Spleen (tissue), 11 donors: ENCODE data around the gene CEP112. TPM values are rescaled to one million over a fixed set of nuclear protein-coding genes. Genes with fewer than 3 reads are reported as not detected.

ENCODE experiments used
- DNase-seq: peaks from one replicate; pipeline ENCODE4 v3.0.0-alpha.2; 2020
- H3K27ac ChIP-seq, 8 donors: fragments of 200-600 bp; sonication (generic) in 7 of 8; 1 replicate in 4 of 8; 2 replicates in 4 of 8; pipeline versions ENCODE4 v1.5.0 to v1.8.0; 2016 to 2021; ENCODE audit warnings: inconsistent platforms in 4 of 8, mild to moderate bottlenecking in 4 of 8, moderate library complexity in 1 of 8
- H3K27me3 ChIP-seq, 7 donors: fragments of 200-600 bp; sonication (generic) in 6 of 7; replicated peaks in 1 of 7; 1 replicate in 4 of 7; 2 replicates in 3 of 7; pipeline versions ENCODE4 v1.5.0 to v1.8.0; 2016 to 2021; ENCODE audit warnings: inconsistent platforms in 3 of 7, mild to moderate bottlenecking in 1 of 7
- H3K36me3 ChIP-seq, 6 donors: fragments of 200-600 bp; sonication (generic) in 5 of 6; 1 replicate in 4 of 6; 2 replicates in 2 of 6; pipeline versions ENCODE4 v1.5.0 to v1.8.0; 2016 to 2021; ENCODE audit warnings: inconsistent platforms in 2 of 6
- H3K4me1 ChIP-seq, 6 donors: fragments of 200-600 bp; sonication (generic) in 5 of 6; 1 replicate in 3 of 6; 2 replicates in 3 of 6; pipeline versions ENCODE4 v1.5.0 to v1.8.0; 2016 to 2021; ENCODE audit warnings: inconsistent platforms in 3 of 6
- H3K4me3 ChIP-seq, 8 donors: fragments of 200-600 bp; sonication (generic) in 7 of 8; 1 replicate in 4 of 8; 2 replicates in 4 of 8; pipeline versions ENCODE4 v1.5.0 to v1.8.0; 2016 to 2021; ENCODE audit warnings: inconsistent platforms in 4 of 8, mild to moderate bottlenecking in 4 of 8, moderate library complexity in 2 of 8
- H3K9me3 ChIP-seq, 8 donors: fragments of 200-600 bp; sonication (generic) in 7 of 8; 1 replicate in 4 of 8; 2 replicates in 4 of 8; pipeline versions ENCODE4 v1.5.0 to v1.8.0; 2016 to 2021; ENCODE audit warnings: inconsistent platforms in 4 of 8
- POLR2A ChIP-seq, 3 donors: fragments of 450-650 bp; IDR thresholded peaks; one replicate each; pipeline ENCODE4 v1.5.1; 2017; ENCODE audit warnings: antibody characterized with exemption in 3 of 3, mild to moderate bottlenecking in 1 of 3
- POLR2AphosphoS5 ChIP-seq, 3 donors: sonication (generic); formaldehyde crosslinking; IDR thresholded peaks; one replicate each; pipeline ENCODE4 v1.5.1; 2017; ENCODE audit warnings: antibody characterized with exemption in 3 of 3
- WGBS, 5 donors: extraction: QIAGEN DNeasy Blood & Tissue Kit in 3 of 5; methylation state at CpG; one replicate each; pipeline versions ENCODE4 v1.1.5 to v1.1.7; 2013 to 2018; 5-methylcytosine and 5-hydroxymethylcytosine counted together
- intact Hi-C: fragments of 100-400 bp; cut with DNase I; formaldehyde crosslinking; loops from one replicate; pipeline ENCODE4 v1.15.0; 2023; ENCODE audit warnings: low total_unique reads
- polyA plus RNA-seq, 3 donors: library from polyadenylated mRNA; stranded (reverse); fragments of 200-250 nt; gene quantifications; one replicate each; pipeline ENCODE4 v1.2.1, GENCODE V29; 2013
- total RNA-seq, 7 donors: library from RNA; depleted of rRNA in 3 of 7; stranded (reverse); fragments of >200 nt in 3 of 7; fragmentation: NEBNext Ultra II Directional in 4 of 7; extraction: Animal tissue kit (Norgen Biotek cat#: 25700) in 4 of 7; gene quantifications; one replicate each; pipeline versions ENCODE4 v1.1.0 to v1.2.1, GENCODE V29; 2016 to 2021
- TF ChIP-seq, protein P1 (sequence below), 11 experiments: fragments of 200-600 bp in 7 of 11; fragments of 450-650 bp in 4 of 11; sonication (generic) in 4 of 11; IDR thresholded peaks in 8 of 11; conservative IDR thresholded peaks in 3 of 11; 1 replicate in 7 of 11; 2 replicates in 4 of 11; pipeline versions ENCODE4 v1.4.0 to v1.8.0; 2016 to 2021; ENCODE audit warnings: antibody characterized with exemption in 11 of 11, inconsistent platforms in 4 of 11, mild to moderate bottlenecking in 1 of 11
- donor health status: healthy with polysubstance abuse.
- donor health status: DM: no; HTN: no; CAD: no; lungs with moderate emphysema.
- donor health status: DM: no; HTN: no; CAD: no.
- donor health status: Bipolar disorder and iron deficiency.
- donor health status: healthy.
- donor health status: DM: no; HTN: no; CAD: no.
- donor health status: DM: yes; HTN: yes; CAD: no.

CEP112 gene
- total and polyA plus RNA-seq, 10 donors: 3.1 to 31.0 (median 16.8) TPM

DNA sequence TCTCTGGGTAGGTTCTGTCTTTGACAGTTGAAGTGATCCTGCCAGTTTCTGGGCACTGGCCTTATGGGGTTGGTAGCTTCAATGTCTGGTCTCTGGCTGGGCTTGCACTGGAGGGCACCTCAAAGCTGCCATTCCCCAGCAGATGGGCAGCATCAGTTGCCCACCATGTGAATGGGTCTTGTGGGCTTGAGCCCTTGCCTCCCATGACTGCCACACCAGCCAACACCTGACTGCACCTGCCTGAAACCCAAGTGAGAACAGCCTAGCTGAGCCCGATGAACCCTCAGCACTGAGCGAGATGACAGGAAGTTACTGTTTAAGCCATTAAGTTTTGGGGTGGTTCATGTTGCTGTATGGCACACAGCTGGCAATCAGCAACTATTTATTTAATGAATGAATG is 561.4 kb downstream of the CEP112 start:
- Histone ChIP-seq H3K9me3 (no peaks in the 10 kb centered on the region), H3K36me3 (no peaks in the 10 kb centered on the region), H3K27me3 (no peaks in the 10 kb centered on the region), H3K4me3 (no peak overlapping the region), H3K4me1 (no peaks in the 10 kb centered on the region), H3K27ac (no peak overlapping the region)
- WGBS, 5 donors: 92 to 100% (median 96%) methylated on average over 2 of the region's 2 CpGs
- TF ChIP-seq POLR2AphosphoS5 (IDR thresholded peaks at IDR 0.05) (no peak), POLR2A (IDR thresholded peaks at IDR 0.05) (no peak)
- TF ChIP-seq, protein P1, sequence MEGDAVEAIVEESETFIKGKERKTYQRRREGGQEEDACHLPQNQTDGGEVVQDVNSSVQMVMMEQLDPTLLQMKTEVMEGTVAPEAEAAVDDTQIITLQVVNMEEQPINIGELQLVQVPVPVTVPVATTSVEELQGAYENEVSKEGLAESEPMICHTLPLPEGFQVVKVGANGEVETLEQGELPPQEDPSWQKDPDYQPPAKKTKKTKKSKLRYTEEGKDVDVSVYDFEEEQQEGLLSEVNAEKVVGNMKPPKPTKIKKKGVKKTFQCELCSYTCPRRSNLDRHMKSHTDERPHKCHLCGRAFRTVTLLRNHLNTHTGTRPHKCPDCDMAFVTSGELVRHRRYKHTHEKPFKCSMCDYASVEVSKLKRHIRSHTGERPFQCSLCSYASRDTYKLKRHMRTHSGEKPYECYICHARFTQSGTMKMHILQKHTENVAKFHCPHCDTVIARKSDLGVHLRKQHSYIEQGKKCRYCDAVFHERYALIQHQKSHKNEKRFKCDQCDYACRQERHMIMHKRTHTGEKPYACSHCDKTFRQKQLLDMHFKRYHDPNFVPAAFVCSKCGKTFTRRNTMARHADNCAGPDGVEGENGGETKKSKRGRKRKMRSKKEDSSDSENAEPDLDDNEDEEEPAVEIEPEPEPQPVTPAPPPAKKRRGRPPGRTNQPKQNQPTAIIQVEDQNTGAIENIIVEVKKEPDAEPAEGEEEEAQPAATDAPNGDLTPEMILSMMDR (IDR thresholded peaks at IDR 0.05 in 8 of 11, conservative IDR thresholded peaks at IDR 0.05 in 3 of 11): no peak
- intact Hi-C loops: no loop called here
- no peak for DNase-seq

DNA sequence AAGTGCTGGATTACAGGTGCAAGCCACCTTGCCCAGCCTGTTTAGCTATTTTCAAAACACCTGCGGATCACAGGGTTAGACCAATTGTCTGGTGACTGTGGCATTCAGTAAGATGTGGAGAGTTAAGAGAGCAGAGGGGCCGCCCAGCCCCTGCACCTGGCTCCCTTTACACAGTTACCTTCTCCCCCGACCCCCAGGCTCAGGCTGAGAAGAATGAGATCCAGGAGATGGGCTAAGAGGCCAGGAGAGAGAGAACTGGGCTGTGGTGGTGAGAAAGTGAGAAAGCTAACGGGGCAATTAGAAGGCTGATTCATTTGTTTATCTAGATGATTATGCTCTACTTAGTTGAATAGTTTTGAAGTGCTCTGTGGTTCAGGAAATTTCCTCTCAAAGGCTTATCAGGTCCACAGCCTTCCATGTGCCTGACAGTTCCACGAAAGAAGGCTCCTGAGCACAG is 562.7 kb downstream of the CEP112 start:
- no peak for DNase-seq
- intact Hi-C loops: no loop called here

DNA sequence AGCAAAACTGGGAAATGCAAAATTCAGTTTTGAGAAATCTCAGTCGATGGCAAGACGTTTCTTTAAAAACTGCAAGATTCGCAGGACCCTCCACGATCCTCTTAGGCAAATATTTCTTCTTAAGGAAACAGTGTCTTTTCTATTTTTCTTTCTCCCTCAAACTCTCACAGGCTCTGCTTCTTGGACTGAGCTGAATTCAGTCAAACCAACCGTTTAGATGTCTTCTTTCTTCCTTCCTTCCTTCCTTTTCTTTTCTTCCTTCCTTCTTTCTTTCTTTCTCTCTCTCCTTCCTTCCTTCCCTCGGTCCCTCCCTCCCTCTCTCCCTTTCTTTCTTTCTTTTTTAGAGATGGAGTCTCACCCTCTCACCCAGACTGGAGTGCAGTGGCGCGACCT is 563.3 kb downstream of the CEP112 start:
- Histone ChIP-seq H3K9me3 (no peaks in the 10 kb centered on the region), H3K27ac (no peak overlapping the region), H3K4me1 (no peaks in the 10 kb centered on the region), H3K4me3 (no peak overlapping the region), H3K36me3 (no peaks in the 10 kb centered on the region), H3K27me3 (no peaks in the 10 kb centered on the region)
- TF ChIP-seq POLR2AphosphoS5 (IDR thresholded peaks at IDR 0.05): no peak
- no peak for TF ChIP-seq POLR2A (IDR thresholded peaks at IDR 0.05)
- TF ChIP-seq, protein P1 (IDR thresholded peaks at IDR 0.05 in 8 of 11, conservative IDR thresholded peaks at IDR 0.05 in 3 of 11): no peak
- 68 to 82% (median 75%) methylated on average over 8 of the region's 8 CpGs for WGBS, 5 donors
- intact Hi-C loops: no loop called here
- DNase-seq: no peak

More for the DNA sequence above, 562.7 kb downstream of the CEP112 start:
- Histone ChIP-seq H3K4me1 (no peaks in the 10 kb centered on the region), H3K36me3 (no peaks in the 10 kb centered on the region), H3K27me3 (no peaks in the 10 kb centered on the region), H3K9me3 (no peaks in the 10 kb centered on the region), H3K27ac (no peak overlapping the region), H3K4me3 (no peak overlapping the region)
- 67 to 86% (median 76%) methylated on average over 5 of the region's 5 CpGs for WGBS, 5 donors
- TF ChIP-seq POLR2AphosphoS5 (IDR thresholded peaks at IDR 0.05) (no peak), POLR2A (IDR thresholded peaks at IDR 0.05) (no peak)
- TF ChIP-seq, protein P1 (IDR thresholded peaks at IDR 0.05 in 8 of 11, conservative IDR thresholded peaks at IDR 0.05 in 3 of 11): no peak

DNA sequence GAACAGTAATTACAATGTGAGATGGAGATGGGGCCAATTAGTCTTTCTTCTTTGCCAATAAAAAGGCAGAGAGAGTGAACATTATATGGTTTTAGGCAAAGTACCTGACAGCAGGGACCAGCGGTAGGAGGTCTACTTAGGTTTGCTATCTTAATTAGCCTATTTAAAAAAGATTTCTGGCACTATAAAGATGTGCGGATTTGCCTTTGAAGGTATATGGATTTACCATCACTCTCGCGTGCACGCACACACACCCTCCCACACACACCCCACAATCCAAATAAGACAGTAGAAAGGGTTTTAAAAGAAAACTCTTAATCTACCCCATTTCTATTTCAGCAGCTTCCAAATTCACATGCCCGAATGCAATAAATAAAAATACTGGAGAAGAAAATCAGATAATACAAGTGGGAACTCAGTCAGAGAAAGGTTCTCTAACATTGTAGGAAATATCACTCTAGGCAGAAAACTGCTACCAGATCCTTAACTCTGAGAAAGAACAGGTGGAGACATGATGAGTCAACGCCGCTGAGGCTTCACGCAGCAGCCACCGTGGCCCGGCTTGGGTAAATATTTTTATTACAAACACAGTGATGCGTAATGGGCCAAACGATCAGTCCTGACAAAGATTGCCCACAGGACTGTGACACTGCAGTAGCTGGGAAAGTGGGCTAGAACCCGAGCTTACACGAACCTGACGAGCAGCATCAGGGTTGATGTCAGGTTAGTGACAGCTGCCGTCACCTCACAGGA is 563.9 kb downstream of the CEP112 start:
- TF ChIP-seq, protein P1 (IDR thresholded peaks at IDR 0.05 in 8 of 11, conservative IDR thresholded peaks at IDR 0.05 in 3 of 11): no peak
- TF ChIP-seq POLR2A (IDR thresholded peaks at IDR 0.05) (no peak), POLR2AphosphoS5 (IDR thresholded peaks at IDR 0.05) (no peak)
- Histone ChIP-seq H3K27ac (no peak overlapping the region), H3K9me3 (no peaks in the 10 kb centered on the region), H3K36me3 (no peaks in the 10 kb centered on the region), H3K4me3 (no peak overlapping the region), H3K27me3 (no peaks in the 10 kb centered on the region), H3K4me1 (no peaks in the 10 kb centered on the region)
- 78 to 93% (median 88%) methylated on average over 17 of the region's 17 CpGs for WGBS, 5 donors
- DNase-seq: no peak
- intact Hi-C loops: no loop called here
